ENCODE results near the gene FRAS1. TPM values are rescaled to one million over a fixed set of nuclear protein-coding genes. Genes with fewer than 3 reads are reported as not detected.
A peak's percentile ranks its signal among the peaks of the same experiment; 100 is the strongest.
"Not testable (repeated sequence)": the region's sequence is repeated elsewhere in the genome, so short reads cannot be mapped to it uniquely, and the experiment has no call there.

Gene FRAS1
- total and polyA plus RNA-seq, 11 donors, result 0.57 to 13.4 (median 3.2) TPM

- no peaks in the 10 kb centered on the region for H3K27me3 ChIP-seq
- ATAC-seq (peak; percentile 100), DNase-seq (peak; percentile 40 to 77 (median 52))
- TF ChIP-seq POLR2A (IDR thresholded peaks at IDR 0.05) (no peak), CTCF (IDR thresholded peaks at IDR 0.05) (no peak)
- H3K36me3 ChIP-seq, result no peaks in the 10 kb centered on the region
- H3K4me1 ChIP-seq, result peaks cover 0 to 12% (median 1%) of the 10 kb centered on the region in 12 donors
- peak overlapping the region in 7 of 12 donors; percentile 3 to 60 (median 46) for H3K27ac ChIP-seq
- peaks cover 0 to 12% (median 0%) of the 10 kb centered on the region in 12 donors for H3K9me3 ChIP-seq
- intact Hi-C loops (cut with DNase I), result no loop called here
- WGBS, 4 donors, result 42 to 54% (median 53%) methylated on average over 4 of the region's 4 CpGs
- no peak overlapping the region for H3K4me3 ChIP-seq
Observed at GRCh38 chr4:78121338-78121904, 64.3 kb downstream of the FRAS1 start.

- not testable (repeated sequence) for ATAC-seq
Observed at GRCh38 chr4:78125834-78126331, 68.8 kb downstream of the FRAS1 start.

GRCh38 chr4:78129383-78130108 lies 72.4 kb downstream of the FRAS1 start:
- Histone ChIP-seq H3K9me3 (no peaks in the 10 kb centered on the region), H3K27ac (no peak overlapping the region), H3K4me1 (peaks cover 0 to 4% (median 0%) of the 10 kb centered on the region in 12 donors), H3K36me3 (no peaks in the 10 kb centered on the region), H3K27me3 (no peaks in the 10 kb centered on the region), H3K4me3 (no peak overlapping the region)
- no peak for DNase-seq
- TF ChIP-seq POLR2A (IDR thresholded peaks at IDR 0.05) (no peak), CTCF (IDR thresholded peaks at IDR 0.05) (no peak)
- ATAC-seq, result no peak
- intact Hi-C loops (cut with DNase I), result no loop called here
- WGBS, 4 donors, result 91 to 100% (median 96%) methylated on average over 1 of the region's 1 CpG

More at GRCh38 chr4:78125834-78126331, 68.8 kb downstream of the FRAS1 start:
- H3K27me3 ChIP-seq; H3K4me3 ChIP-seq; H3K36me3 ChIP-seq; H3K27ac ChIP-seq; H3K4me1 ChIP-seq; intact Hi-C loops (cut with DNase I): not testable (repeated sequence)
- peaks cover 0 to 12% (median 0%) of the 10 kb centered on the region in 12 donors for H3K9me3 ChIP-seq
- DNase-seq, result peak in 2 of 5 donors; percentile 31
- 51 to 73% (median 54%) methylated on average over 4 to 6 of the region's 6 CpGs for WGBS, 4 donors

GRCh38 chr4:78131403-78131802 lies 74.3 kb downstream of the FRAS1 start:
- no peak overlapping the region for H3K4me3 ChIP-seq
- H3K27me3 ChIP-seq, result no peaks in the 10 kb centered on the region
- TF ChIP-seq POLR2A (IDR thresholded peaks at IDR 0.05) (no peak), CTCF (IDR thresholded peaks at IDR 0.05) (no peak)
- peaks cover 0 to 4% (median 0%) of the 10 kb centered on the region in 12 donors for H3K4me1 ChIP-seq
- ATAC-seq, result peak in 1 of 4 donors; percentile 33
- DNase-seq, result no peak
- no peaks in the 10 kb centered on the region for H3K36me3 ChIP-seq
- WGBS, 4 donors, result 36 to 58% (median 41%) methylated on average over 3 of the region's 3 CpGs
- intact Hi-C loops (cut with DNase I), result no loop called here
- no peaks in the 10 kb centered on the region for H3K9me3 ChIP-seq
- H3K27ac ChIP-seq, result no peak overlapping the region

Measured in heart left ventricle (tissue), 16 donors.